GM12878 (cell line): ENCODE results near the gene TEX261. TPM values are rescaled to one million over a fixed set of nuclear protein-coding genes. Genes with fewer than 3 reads are reported as not detected.

Source experiments
- ATAC-seq: fragments of 200-7000 bp; cut with Tn5 transposase; 3 replicates; pipeline ENCODE4 v1.9.1; 2020; ENCODE audit warnings: mild to moderate bottlenecking, moderate library complexity
- BruUV-seq: library from RNA; stranded (reverse); fragments of 400-500 nt; replicated peaks from 2 replicates; lab custom pipeline; 2021; lab: Mats Ljungman, UMichigan
- CTCF ChIA-PET: fragments of 300-600 bp; sonication (Branson Sonifier 250); formaldehyde crosslinking; extraction: SDS; loops from one replicate; lab custom pipeline; 2021; ENCODE audit warnings: inconsistent platforms; lab: Yijun Ruan, JAX
- POLR2A ChIA-PET: fragments of 350-600 bp; formaldehyde crosslinking; extraction: SDS; loops from one replicate; lab custom pipeline; 2021; ENCODE audit warnings: inconsistent platforms; lab: Charles Lee
- RAD21 ChIA-PET: fragments of 300-600 bp; sonication (Branson Sonifier 250); formaldehyde crosslinking; loops from one replicate; lab custom pipeline; 2023; ENCODE audit warnings: antibody characterized with exemption; ENCODE audit not compliant: unreplicated experiment; lab: Charles Lee
- SMC1A ChIA-PET: fragments of 300-600 bp; sonication (Branson Sonifier 250); formaldehyde crosslinking; loops from one replicate; lab custom pipeline; 2023; ENCODE audit not compliant: unreplicated experiment, uncharacterized antibody; lab: Charles Lee
- DNase-seq: peaks from one replicate; pipeline ENCODE4 v3.0.0-alpha.2; 2011; ENCODE audit warnings: low read depth, low spot score
- FAIRE-seq: peaks from 3 replicates; lab custom pipeline; 2011; peaks lifted over from hg19 to GRCh38; lab: Jason Lieb, UNC
- H2AFZ ChIP-seq: 2 replicates; pipeline ENCODE4 v1.6.0; 2011; ENCODE audit warnings: low read depth, low read length, control low read depth; ENCODE audit not compliant: control insufficient read depth
- H3K27ac ChIP-seq: 2 replicates; pipeline ENCODE4 v1.5.1; 2011; ENCODE audit warnings: control low read depth; ENCODE audit not compliant: control insufficient read depth, insufficient read depth
- H3K27me3 ChIP-seq, 2 experiments: replicated peaks in 1 of 2; 2 replicates each; pipeline versions ENCODE4 v1.6.0 to v1.6.1; 2011; ENCODE audit warnings: low read length in 1 of 2; ENCODE audit not compliant: control insufficient read depth in 2 of 2, insufficient read depth in 2 of 2
- H3K36me3 ChIP-seq, 2 experiments: 2 replicates each; pipeline ENCODE4 v1.5.1; 2011; ENCODE audit warnings: low read length in 1 of 2; ENCODE audit not compliant: control insufficient read depth in 2 of 2, insufficient read depth in 2 of 2
- H3K4me1 ChIP-seq: 2 replicates; pipeline ENCODE4 v1.6.1; 2011; ENCODE audit warnings: mild to moderate bottlenecking, low read length, moderate library complexity, mixed read lengths; ENCODE audit not compliant: control insufficient read depth, insufficient read depth
- H3K4me2 ChIP-seq: 2 replicates; pipeline ENCODE4 v1.6.0; 2011; ENCODE audit warnings: control low read depth; ENCODE audit not compliant: control insufficient read depth, insufficient read depth
- H3K4me3 ChIP-seq: fragments of 200-600 bp; sonication (generic); 2 replicates; pipeline ENCODE4 v1.5.1; 2016
- H3K79me2 ChIP-seq: 2 replicates; pipeline ENCODE4 v1.6.0; 2011; ENCODE audit warnings: low read length; ENCODE audit not compliant: control insufficient read depth, insufficient read depth
- H3K9ac ChIP-seq: 2 replicates; pipeline ENCODE4 v1.8.0; 2011; ENCODE audit warnings: low read length, control low read depth, mixed read lengths; ENCODE audit not compliant: control insufficient read depth, insufficient read depth
- H3K9me3 ChIP-seq: replicated peaks from 3 replicates; pipeline ENCODE4 v1.5.1; 2011; ENCODE audit warnings: mild to moderate bottlenecking, low read length; ENCODE audit not compliant: control insufficient read depth, insufficient read depth
- H4K20me1 ChIP-seq: 2 replicates; pipeline ENCODE4 v1.6.0; 2011; ENCODE audit not compliant: control insufficient read depth, insufficient read depth
- BHLHE40 ChIP-seq, 2 experiments: fragments of 450-650 bp in 1 of 2; IDR thresholded peaks; 2 replicates each; pipeline ENCODE4 v1.6.1; 2011 to 2017; ENCODE audit warnings: low read depth in 2 of 2, borderline replicate concordance in 1 of 2, improper control_type of control experiment in 1 of 2, low read length in 1 of 2, mild to moderate bottlenecking in 1 of 2
- BRCA1 ChIP-seq: IDR thresholded peaks from 2 replicates; pipeline ENCODE4 v1.6.1; 2011; ENCODE audit warnings: low read depth, low read length, improper control_type of control experiment
- MEF2B ChIP-seq: fragments of 450-650 bp; IDR thresholded peaks from 2 replicates; pipeline ENCODE4 v1.6.1; 2018; ENCODE audit warnings: mild to moderate bottlenecking, moderate library complexity; ENCODE audit not compliant: partially characterized antibody, poor library complexity, severe bottlenecking
- MTA3 ChIP-seq: IDR thresholded peaks from 2 replicates; pipeline ENCODE4 v1.6.1; 2012; ENCODE audit warnings: low read length, inconsistent platforms, borderline replicate concordance
- MXI1 ChIP-seq: fragments of 150-350 bp; IDR thresholded peaks from 2 replicates; pipeline ENCODE4 v1.6.1; 2011; ENCODE audit warnings: low read depth, mild to moderate bottlenecking, inconsistent platforms, low read length, improper control_type of control experiment
- POLR2AphosphoS2 ChIP-seq: IDR thresholded peaks from 2 replicates; pipeline ENCODE4 v1.6.1; 2011; ENCODE audit warnings: low read depth, mild to moderate bottlenecking, low read length, improper control_type of control experiment, moderate library complexity
- RCOR1 ChIP-seq: conservative IDR thresholded peaks from 2 replicates; pipeline ENCODE4 v1.6.1; 2012; ENCODE audit warnings: low read depth, low read length, improper control_type of control experiment
- WGBS: methylation state at CpG from one replicate; pipeline ENCODE4 v1.1.6; 2016; ENCODE audit warnings: low lambda C conversion rate; ENCODE audit not compliant: insufficient replicate concordance, insufficient coverage; ENCODE audit errors: missing lambda C conversion rate; 5-methylcytosine and 5-hydroxymethylcytosine counted together
- in situ Hi-C: fragments of 300-500 bp; cut with MboI; formaldehyde crosslinking; loops from 9 replicates; pipeline ENCODE4 v1.14.3; 2018; ENCODE audit warnings: mixed read lengths
- intact Hi-C: fragments of 100-400 bp; cut with micrococcal nuclease; formaldehyde crosslinking; loops from one replicate; pipeline ENCODE4 v1.14.2; 2022; ENCODE audit not compliant: unreplicated experiment
- polyA plus RNA-seq, 11 experiments: library from polyadenylated mRNA; depleted of rRNA in 4 of 11; unstranded in 6 of 11; stranded (reverse) in 5 of 11; fragments of >200 nt; fragmentation: Nextera tagmentation in 4 of 11; fragmentation: Illumina TruSeq in 1 of 11; extraction: Ambion mirVana in 4 of 11; extraction: Trizol in 1 of 11; gene quantifications; 1 replicate in 1 of 11; 2 replicates in 10 of 11; pipeline versions ENCODE4 v1.2.1 to v1.2.3, GENCODE V29; 2011 to 2016; ENCODE audit warnings: inconsistent platforms in 2 of 11, missing spikeins in 2 of 11, low read depth in 1 of 11
- total RNA-seq, 4 experiments: library from RNA; depleted of rRNA in 3 of 4; stranded (reverse); fragments of >200 nt in 3 of 4; fragmentation: Illumina TruSeq in 1 of 4; extraction: Trizol in 1 of 4; gene quantifications; 2 replicates each; pipeline versions ENCODE4 v1.2.1 to v1.2.3, GENCODE V29; 2013 to 2021
- TF ChIP-seq, protein P1 (sequence below): fragments of 450-650 bp; IDR thresholded peaks from 2 replicates; pipeline ENCODE4 v1.6.1; 2017; ENCODE audit warnings: antibody characterized with exemption, mild to moderate bottlenecking, moderate library complexity
- TF ChIP-seq, protein P2 (sequence below): fragments of 450-650 bp; IDR thresholded peaks from 2 replicates; pipeline ENCODE4 v1.6.1; 2017; ENCODE audit warnings: borderline replicate concordance

TEX261 gene
- total and polyA plus RNA-seq, 10 of the 15 experiments (the other 5 are each of a cell fraction or from before 2014, with no cell fraction given) = 5.5 to 75.6 (median 40.3) TPM

DNA sequence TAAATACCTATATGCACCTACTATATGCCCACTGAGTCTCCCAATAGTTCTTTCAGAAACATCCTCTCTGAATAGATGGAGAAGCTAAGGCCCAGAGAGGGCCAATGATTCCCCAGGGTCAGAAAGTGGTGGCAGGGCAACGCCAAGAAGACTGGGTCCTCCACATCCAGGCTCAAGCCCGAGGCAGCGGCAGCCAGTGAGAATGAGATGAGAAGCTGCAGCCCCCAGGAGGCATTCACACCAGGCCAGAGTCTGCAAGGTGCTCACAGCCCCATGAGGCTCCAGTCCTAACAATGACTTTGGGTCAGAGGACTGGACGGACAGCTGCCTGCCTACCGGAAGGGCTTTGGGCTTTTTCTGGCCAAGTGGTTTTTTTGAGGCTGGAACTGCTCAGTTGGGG, 3.5 kb downstream of the TEX261 start:
- WGBS = 96% methylated on average over 5 of the region's 5 CpGs

More for the DNA sequence above, 3.5 kb downstream of the TEX261 start:
- DNase-seq (no peak), ATAC-seq (no peak), FAIRE-seq (no peak)
- ChIA-PET SMC1A (no interaction called here), POLR2A (interaction anchor here (0.8 kb wide), 1 partner anchor 11 kb away, joined by 3 read pairs; no protein-coding TSS in a partner anchor), RAD21 (no interaction called here), CTCF (interaction anchor here (1.0 kb wide), 1 partner anchor 10 kb away, joined by 3 read pairs; no protein-coding TSS in a partner anchor)
- peaks cover 6 to 15% of the 10 kb centered on the region in 2 experiments for H3K36me3 ChIP-seq
- H3K4me1 ChIP-seq = peaks cover 9% of the 10 kb centered on the region
- no peak overlapping the region for H3K4me2 ChIP-seq
- H4K20me1 ChIP-seq = no peaks in the 10 kb centered on the region
- H3K9me3 ChIP-seq = no peaks in the 10 kb centered on the region
- intact Hi-C loops (no loop called here), in situ Hi-C loops (no loop called here)
- H2AFZ ChIP-seq = no peak overlapping the region
- BruUV-seq = no TSS peak
- H3K9ac ChIP-seq = no peak overlapping the region
- no peak overlapping the region for H3K27ac ChIP-seq
- H3K4me3 ChIP-seq = no peak overlapping the region
- no peaks in the 10 kb centered on the region for H3K27me3 ChIP-seq
- H3K79me2 ChIP-seq = peaks cover 21% of the 10 kb centered on the region
- no peak for TF ChIP-seq BHLHE40 (IDR thresholded peaks at IDR 0.05; ENCODE audit: borderline replicate concordance in 1 of 2, low read depth in 2 of 2, low read length in 1 of 2)
- no peak for TF ChIP-seq BRCA1
- no peak for TF ChIP-seq MXI1
- TF ChIP-seq, protein P1, sequence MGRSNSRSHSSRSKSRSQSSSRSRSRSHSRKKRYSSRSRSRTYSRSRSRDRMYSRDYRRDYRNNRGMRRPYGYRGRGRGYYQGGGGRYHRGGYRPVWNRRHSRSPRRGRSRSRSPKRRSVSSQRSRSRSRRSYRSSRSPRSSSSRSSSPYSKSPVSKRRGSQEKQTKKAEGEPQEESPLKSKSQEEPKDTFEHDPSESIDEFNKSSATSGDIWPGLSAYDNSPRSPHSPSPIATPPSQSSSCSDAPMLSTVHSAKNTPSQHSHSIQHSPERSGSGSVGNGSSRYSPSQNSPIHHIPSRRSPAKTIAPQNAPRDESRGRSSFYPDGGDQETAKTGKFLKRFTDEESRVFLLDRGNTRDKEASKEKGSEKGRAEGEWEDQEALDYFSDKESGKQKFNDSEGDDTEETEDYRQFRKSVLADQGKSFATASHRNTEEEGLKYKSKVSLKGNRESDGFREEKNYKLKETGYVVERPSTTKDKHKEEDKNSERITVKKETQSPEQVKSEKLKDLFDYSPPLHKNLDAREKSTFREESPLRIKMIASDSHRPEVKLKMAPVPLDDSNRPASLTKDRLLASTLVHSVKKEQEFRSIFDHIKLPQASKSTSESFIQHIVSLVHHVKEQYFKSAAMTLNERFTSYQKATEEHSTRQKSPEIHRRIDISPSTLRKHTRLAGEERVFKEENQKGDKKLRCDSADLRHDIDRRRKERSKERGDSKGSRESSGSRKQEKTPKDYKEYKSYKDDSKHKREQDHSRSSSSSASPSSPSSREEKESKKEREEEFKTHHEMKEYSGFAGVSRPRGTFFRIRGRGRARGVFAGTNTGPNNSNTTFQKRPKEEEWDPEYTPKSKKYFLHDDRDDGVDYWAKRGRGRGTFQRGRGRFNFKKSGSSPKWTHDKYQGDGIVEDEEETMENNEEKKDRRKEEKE = no peak
- no peak for TF ChIP-seq POLR2AphosphoS2
- TF ChIP-seq MEF2B = no peak
- no peak for TF ChIP-seq RCOR1
- TF ChIP-seq, protein P2, sequence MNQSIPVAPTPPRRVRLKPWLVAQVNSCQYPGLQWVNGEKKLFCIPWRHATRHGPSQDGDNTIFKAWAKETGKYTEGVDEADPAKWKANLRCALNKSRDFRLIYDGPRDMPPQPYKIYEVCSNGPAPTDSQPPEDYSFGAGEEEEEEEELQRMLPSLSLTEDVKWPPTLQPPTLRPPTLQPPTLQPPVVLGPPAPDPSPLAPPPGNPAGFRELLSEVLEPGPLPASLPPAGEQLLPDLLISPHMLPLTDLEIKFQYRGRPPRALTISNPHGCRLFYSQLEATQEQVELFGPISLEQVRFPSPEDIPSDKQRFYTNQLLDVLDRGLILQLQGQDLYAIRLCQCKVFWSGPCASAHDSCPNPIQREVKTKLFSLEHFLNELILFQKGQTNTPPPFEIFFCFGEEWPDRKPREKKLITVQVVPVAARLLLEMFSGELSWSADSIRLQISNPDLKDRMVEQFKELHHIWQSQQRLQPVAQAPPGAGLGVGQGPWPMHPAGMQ = no peak
- TF ChIP-seq MTA3 = no peak
